Measurements from ENCODE around the gene KRR1. TPM values are rescaled to one million over a fixed set of nuclear protein-coding genes. Genes with fewer than 3 reads are reported as not detected.
"Not testable (repeated sequence)": the region's sequence is repeated elsewhere in the genome, so short reads cannot be mapped to it uniquely, and the experiment has no call there.

KRR1 gene
- total RNA-seq, 4 donors from 2014 or later: 11.5 to 37.1 (median 24.7) TPM

GRCh38 chr12:75443709-75444108, 67.7 kb downstream of the KRR1 start:
- Histone ChIP-seq H3K27ac (no peak overlapping the region), H3K4me3 (no peak overlapping the region), H3K4me1 (no peaks in the 10 kb centered on the region), H3K36me3 (no peaks in the 10 kb centered on the region), H3K27me3 (no peaks in the 10 kb centered on the region), H3K9me3 (no peaks in the 10 kb centered on the region)
- DNase-seq: no peak
- TF ChIP-seq, protein P1, sequence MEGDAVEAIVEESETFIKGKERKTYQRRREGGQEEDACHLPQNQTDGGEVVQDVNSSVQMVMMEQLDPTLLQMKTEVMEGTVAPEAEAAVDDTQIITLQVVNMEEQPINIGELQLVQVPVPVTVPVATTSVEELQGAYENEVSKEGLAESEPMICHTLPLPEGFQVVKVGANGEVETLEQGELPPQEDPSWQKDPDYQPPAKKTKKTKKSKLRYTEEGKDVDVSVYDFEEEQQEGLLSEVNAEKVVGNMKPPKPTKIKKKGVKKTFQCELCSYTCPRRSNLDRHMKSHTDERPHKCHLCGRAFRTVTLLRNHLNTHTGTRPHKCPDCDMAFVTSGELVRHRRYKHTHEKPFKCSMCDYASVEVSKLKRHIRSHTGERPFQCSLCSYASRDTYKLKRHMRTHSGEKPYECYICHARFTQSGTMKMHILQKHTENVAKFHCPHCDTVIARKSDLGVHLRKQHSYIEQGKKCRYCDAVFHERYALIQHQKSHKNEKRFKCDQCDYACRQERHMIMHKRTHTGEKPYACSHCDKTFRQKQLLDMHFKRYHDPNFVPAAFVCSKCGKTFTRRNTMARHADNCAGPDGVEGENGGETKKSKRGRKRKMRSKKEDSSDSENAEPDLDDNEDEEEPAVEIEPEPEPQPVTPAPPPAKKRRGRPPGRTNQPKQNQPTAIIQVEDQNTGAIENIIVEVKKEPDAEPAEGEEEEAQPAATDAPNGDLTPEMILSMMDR (IDR thresholded peaks at IDR 0.05): no peak
- TF ChIP-seq POLR2A (IDR thresholded peaks at IDR 0.05): no peak

- H3K27ac ChIP-seq, H3K27me3 ChIP-seq, H3K4me3 ChIP-seq, H3K4me1 ChIP-seq, H3K36me3 ChIP-seq, DNase-seq, H3K9me3 ChIP-seq: not testable (repeated sequence)
These were observed 69.0 kb downstream of the KRR1 start for GRCh38 chr12:75442454-75442853.

DNA sequence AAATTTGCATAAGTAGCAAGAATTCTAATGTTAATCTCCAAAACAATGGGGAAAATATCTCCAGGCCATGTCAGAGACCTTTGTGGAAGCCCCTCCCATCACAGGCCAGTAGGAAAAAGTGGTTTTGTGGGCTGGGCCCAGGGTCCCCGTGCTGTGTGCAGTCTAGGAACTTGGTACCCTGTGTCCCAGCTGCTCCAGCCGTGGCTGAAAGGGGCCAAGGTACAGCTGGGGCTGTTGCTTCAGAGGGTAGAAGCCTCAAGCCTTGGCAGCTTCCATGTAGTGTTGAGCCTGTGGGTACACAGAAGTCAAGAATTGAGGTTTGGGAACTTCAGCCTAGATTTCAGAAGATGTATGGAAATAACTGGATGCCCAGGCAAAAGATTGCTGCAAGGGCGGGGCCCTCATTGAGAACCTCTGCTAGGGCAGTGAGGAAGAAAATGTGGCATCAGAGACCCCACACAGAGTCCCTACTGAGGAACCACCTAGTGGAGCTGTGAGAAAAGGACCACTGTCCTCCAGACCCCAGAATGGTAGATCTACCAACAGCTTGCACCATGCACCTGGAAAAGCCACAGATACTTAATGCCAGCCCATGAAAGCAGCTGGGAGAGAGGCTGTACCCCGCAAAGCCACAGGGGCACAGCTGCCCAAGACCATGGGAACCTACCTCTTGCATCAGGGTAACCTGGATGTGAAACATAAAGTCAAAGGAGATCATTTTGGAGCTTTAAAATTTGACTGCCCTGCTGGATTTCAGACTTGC, 69.5 kb downstream of the KRR1 start:
- H3K4me3 ChIP-seq, H3K9me3 ChIP-seq, H3K27me3 ChIP-seq, H3K4me1 ChIP-seq, DNase-seq, H3K27ac ChIP-seq, H3K36me3 ChIP-seq: not testable (repeated sequence)

Other genes with a start within 250 kb of the KRR1 start
- 10 to 100 TPM; 10.2 to 22.3 (median 16.0) TPM for gene CAPS2, start 181.3 kb downstream of the KRR1 start, total RNA-seq
- not detected for gene GLIPR1L1, start 176.9 kb downstream of the KRR1 start, total RNA-seq
- 1 to 10 TPM in 1 of 4 donors, under 1 TPM in 1, not detected in 2; 0.40 to 3.3 TPM for gene GLIPR1L2, start 120.5 kb downstream of the KRR1 start, total RNA-seq
- gene GLIPR1, start 30.9 kb downstream of the KRR1 start, total RNA-seq: 10 to 100 TPM in 2 of 4 donors, 1 to 10 TPM in 2; 1.4 to 47.0 (median 7.2) TPM